GM18858 (cell line): ENCODE data around the gene ORM1.

Source experiments
- ATAC-seq: cut with Tn5 transposase; IDR thresholded peaks from one replicate; pipeline ENCODE4 v1.9.1; 2021; ENCODE audit not compliant: unreplicated experiment

The ORM1 gene

GRCh38 chr9:114341152-114341830, 18.4 kb downstream of the ORM1 start:
- no peak for ATAC-seq

- ATAC-seq = no peak
These were observed 19.1 kb downstream of the ORM1 start for GRCh38 chr9:114341991-114342390.

DNA sequence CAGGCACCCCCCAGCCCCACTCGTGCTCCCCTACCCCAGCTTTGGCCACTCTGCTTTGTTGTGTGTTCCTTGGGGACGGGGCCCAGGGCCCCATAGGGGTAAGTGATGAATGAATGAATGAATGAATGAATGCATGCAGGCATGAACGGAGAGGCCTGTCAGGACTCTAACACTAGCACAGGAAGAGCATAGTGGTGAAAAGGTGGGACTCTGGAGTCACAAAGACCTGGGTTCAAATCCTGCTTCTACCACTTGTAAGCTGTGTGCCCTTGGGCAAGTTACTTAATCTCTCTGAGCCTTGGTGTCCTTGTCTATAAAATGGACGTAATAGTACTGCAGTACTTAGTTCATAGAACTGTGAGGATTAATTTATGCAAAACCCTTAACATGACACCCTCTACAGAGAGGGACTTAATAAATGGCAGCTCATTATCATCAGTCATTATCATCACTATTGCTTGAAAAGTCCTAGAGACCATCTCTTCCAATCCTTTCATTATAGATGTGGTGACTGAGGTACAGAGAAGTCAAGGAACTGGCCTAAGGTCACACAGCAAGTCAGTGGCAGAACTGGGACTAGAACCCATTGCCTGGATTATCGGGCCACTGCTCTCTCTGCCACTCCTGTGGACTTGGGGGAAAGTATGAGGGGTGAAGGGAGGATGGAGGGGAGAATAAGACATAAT, 20.0 kb downstream of the ORM1 start:
- no peak for ATAC-seq

DNA sequence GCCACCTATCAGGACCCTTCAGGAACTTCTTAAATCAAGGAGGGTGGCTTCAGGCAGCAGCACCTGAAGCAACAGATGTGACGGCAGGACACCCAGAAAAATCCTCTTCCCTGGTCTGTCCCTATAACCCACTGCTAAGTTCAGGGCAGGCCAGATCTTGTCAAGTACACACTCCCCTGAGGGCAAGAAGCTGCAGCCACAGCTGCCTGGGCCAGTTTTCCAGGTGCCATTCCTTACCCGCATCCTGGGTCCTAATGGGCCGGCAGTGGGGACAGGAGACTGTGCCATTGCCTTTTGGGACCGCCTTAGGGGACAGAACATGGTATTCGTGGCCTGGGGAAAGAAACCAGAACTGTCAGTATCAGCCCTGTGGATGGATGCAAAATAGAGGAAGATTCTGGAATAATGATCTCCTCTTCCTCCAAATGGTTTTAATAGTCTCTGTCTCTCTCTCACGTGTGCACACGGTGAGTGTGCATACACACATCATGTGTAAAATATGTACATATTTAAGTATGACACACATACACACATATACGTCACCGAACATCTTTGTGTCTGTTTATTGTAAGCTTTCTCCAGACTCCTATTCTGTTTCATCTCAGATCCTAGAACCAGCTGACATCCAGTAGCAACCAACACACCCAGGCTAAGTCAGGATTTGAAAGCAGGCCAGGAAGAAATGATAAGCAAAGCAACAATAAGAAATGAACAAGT, 20.7 kb downstream of the ORM1 start:
- ATAC-seq = no peak

- ATAC-seq = no peak
These were observed 21.3 kb downstream of the ORM1 start for GRCh38 chr9:114344188-114344566.

GRCh38 chr9:114344692-114345091, 21.8 kb downstream of the ORM1 start:
- ATAC-seq = no peak

DNA sequence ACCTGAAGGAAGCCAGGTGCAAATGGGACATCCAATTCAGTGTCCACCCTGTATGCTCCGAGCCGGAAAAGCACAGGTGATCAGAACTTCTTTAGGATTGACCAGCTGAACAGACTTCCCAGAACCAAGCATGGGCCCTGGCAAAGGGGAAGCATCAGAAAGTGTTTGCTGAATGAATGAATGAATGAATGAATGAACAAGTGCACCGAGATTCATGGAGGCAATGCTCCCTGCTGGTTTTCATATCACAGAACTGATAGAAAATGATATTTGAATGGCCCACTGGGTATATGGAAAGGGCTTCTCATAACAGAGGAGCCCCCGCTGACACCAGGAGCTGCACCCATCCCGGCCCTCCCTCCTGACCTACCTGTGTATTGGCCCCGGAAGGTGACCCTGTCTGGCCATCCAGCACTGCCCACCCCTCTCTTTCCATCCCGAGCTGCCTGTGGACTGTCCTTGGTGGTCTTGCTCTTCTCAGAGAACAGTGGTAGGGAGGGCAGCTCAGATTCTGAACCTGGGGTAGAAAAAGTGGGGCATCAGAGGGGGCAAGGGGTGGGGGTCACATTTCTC, 22.7 kb downstream of the ORM1 start:
- no peak for ATAC-seq

DNA sequence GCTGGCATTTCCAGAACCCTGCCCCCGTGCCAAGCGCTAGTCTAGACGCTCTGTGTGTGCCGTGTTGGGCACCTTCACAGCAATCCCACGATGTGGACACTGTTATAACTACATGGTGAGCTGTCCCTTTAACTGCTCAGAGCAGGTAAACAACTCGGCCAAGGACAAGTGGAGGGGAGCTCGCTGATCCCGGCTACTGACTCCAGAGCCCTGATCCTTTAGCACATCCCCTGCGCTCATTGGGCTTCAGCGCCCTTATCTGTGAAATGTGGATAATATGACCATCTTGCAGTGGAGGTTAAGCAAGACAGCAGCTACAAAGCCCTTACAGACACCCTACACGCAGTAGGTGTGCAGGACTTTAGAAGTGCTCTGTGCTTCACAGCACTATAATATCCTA, 23.2 kb downstream of the ORM1 start:
- no peak for ATAC-seq

DNA sequence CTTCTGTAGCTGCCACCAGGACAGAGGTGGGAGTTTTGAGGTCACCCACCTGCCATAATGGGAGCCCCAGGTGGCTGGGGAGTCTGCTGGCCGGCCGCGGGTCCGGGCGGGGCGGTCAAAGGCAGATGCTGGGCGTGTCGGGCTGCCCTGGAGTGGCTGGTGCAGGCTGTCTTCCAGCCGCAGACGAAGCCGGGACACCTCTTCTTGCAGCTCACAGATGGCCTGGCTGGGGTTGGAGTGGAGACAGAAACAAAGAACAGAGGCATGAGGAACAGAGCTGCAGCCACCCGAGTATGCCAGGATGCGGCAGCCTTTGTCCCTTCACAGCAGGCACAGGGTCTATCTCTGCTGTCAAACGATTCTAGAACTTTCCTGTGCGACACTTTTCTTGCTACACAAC, 24.8 kb downstream of the ORM1 start:
- ATAC-seq = no peak

DNA sequence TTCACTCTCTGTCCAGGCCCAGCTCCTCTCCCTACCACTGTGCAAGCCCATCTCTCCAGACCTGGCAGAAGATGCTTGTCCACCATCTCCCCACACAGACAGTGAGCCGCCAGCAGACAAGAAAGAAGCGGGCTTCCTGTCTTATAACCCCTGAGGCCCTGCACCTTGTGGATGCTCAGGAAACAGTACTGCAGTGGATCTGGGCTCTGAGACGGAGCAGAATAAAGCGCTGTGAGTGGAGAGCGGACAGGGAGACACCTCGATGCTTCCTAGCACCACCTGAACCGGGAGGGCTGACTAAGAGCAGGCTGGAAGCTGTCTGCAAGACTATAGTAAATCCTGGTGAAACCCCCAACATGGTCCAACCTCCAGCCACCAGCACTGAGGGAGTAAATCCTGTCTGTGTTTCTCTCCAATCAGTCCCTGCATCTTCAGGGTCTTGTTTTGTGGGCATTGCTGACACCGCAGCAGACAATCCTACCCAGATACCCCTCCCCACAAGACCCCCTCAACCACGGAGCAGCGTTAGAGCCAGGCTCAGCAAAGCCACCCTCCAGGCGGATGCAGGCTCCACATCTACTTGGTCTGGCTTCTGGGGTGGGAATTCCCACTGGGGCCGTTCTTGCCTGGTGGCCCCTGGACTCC, 25.5 kb downstream of the ORM1 start:
- ATAC-seq = no peak

DNA sequence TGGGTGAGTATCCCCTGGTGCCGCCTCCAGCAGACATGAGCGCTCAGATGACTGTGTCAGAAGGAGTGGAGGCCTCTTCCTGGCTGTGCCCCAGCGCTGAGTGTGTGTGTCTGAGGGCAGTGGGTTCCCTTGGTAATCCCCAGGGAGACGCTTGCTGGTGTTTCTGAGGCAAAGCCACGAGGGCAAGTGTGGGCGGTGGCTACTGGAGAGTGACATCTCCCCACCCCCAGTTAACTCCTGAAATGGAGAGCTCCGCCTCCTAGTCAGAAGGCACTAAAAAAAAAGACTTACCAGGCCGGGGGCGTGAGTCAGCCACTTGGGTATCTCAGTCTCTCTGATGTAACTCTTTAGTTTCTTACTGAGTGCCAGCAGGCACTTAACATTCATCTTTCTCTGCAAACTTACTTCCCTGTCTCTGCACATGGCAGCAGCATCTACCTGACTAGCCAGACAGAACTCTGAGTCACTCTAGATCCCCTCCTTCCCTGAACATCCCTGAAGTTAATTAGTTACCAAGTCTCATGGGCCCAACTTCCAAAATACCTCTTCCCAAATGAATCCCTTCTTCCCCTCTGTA, 26.1 kb downstream of the ORM1 start:
- ATAC-seq = peak; percentile 84

GRCh38 chr9:114349713-114350480, 27.0 kb downstream of the ORM1 start:
- no peak for ATAC-seq

DNA sequence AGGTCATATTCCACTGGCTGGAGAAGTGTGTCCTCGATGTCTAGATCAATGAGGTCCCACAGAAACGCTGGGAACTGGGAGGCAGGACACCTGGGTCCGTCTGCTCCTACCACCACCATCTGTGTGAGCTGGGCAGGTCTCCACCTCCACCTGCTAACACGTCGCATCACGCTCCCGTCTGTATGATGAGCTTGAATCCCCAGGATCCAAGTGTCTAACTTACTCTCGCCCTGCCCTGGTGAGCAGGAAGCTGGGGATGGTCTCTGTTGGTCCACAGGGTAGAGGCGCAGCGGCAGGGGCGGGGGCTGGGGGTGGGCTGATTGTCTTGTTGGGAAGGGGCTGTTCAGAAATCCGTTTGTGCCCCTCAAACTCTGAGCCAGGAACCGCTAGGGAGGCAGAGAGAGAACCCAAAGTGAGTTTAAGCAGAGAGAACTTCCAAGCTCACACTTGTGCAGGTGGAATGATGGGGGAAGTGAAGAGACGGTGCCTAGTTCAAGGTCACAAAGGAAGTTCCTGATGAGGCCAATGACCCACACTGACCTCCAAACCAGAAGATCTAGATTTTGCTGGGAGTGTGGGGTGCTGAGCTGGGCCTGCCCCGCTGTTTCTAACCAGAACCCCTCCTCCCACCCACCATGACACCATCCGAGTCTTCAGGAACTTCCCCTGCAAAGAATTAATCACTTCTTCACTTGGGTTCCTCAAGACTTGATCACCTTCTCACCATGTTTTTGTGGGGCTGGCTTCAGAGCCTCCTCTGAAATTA, 27.9 kb downstream of the ORM1 start:
- ATAC-seq = no peak

- no peak for ATAC-seq
These were observed 29.0 kb downstream of the ORM1 start for GRCh38 chr9:114351932-114352331.

DNA sequence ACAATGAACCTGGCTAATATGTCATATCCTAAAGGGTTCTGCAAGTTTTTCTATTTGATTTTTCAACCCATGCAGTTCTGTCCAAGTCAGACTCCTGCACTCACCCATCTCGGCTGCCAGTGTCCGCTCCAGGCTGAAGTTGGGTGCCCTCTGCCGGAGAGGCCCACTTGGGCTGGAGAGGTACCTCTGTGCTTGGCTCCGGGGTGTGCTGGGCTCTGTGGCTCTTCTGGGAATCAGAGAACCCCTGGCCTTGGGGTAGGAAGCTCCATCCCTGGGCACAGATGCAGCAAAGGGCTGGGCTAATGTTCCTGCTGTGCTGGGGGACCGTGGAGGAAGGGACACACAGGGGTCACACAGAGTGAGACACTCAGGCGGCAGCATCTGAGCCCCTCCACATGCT, 32.9 kb downstream of the ORM1 start:
- no peak for ATAC-seq

DNA sequence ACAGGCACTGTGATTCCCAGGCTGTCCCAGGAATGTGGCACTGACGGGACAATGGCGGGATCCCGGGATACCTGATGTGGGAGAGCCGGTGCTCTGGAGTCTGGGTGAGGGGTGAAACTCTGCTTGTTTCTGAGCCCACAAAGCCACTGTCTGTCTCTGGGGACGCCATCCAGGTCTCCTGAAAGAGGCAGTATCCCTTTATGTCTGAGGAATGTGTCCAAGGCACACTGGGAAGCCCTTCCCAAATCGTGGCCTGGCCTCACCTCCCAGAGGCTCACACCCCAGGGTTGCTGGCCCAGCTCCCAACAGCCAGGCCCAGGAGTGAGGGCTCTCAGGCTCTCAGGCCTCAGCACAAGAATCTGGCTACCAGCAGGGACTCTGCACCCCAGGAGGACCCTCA, 33.9 kb downstream of the ORM1 start:
- no peak for ATAC-seq

DNA sequence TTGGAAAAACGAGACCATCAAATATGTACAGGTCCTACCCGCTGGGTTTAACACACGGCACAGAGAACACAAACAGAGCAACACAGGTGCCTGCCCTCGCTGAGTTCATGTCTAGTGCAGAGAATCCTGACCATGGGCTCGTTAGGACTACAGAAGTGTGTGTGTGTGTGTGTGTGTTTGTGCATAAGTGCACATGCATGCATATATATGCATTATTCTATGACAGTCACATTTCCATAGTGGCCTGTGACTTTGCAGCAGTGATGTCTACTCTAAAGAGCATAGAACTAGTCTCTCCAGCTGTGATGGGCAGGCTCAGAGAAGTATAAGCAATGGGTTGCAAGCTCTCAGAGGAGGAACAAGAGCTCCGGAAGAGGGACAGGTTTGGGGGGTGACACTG, 34.5 kb downstream of the ORM1 start:
- ATAC-seq = no peak

DNA sequence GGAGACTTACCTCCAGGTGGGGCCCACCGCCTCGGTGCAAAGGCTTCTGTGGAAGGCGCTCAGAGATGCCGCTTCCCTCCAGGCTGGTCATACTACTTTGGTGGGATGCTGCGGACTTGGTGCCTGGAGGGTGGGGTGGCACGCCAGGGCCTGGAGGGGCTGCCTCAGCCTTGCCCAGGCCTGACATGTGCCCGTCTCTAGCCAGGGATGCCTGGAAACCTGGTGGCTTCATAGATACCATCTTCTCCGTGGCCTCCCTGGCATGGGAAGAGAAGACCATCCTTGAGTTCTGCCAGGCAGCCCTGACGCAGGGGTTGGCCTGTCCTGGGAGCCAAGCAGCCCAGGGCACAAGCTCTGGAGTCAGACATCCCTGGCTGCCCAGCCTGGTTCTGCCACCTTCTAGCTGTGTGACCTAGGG, 35.0 kb downstream of the ORM1 start:
- ATAC-seq = no peak

- no peak for ATAC-seq
These were observed 36.9 kb downstream of the ORM1 start for GRCh38 chr9:114359801-114360200.

DNA sequence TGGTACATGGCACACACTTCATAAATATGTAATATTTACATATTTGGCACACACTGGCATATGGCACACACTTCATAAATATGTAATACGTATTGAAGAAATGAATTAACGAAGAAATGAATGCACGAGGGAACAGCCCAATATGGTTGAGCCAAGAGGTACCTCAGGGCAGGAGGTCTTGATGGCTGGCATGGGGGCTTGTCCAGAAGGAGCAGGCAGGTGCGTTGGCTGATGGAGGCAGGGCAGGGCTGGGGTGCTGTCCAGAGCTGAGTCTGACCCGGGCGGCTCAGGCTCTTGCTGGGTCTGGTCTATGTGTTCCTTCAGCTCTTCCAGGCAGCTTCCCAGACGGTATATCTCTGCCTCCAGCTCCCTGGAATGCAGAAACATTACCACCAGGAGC, 38.6 kb downstream of the ORM1 start:
- ATAC-seq = no peak
